Measurements from ENCODE around the gene AP1M2. TPM values are rescaled to one million over a fixed set of nuclear protein-coding genes. Genes with fewer than 3 reads are reported as not detected.
"Not testable (repeated sequence)": the region's sequence is repeated elsewhere in the genome, so short reads cannot be mapped to it uniquely, and the experiment has no call there.

The AP1M2 gene
- total RNA-seq, 1 experiment from 2014 or later = 10.1 TPM

GRCh38 chr19:10543059-10543419, 44.1 kb downstream of the AP1M2 start:
- H3K36me3 ChIP-seq (ENCODE audit: control insufficient read depth, insufficient read depth, low read length) = no peaks in the 10 kb centered on the region; the same call in 1 of the 2 replicates
- POLR2A ChIA-PET = no interaction called here
- H3K9me3 ChIP-seq (ENCODE audit: control insufficient read depth, insufficient read depth, low read depth, low read length) = no peaks in the 10 kb centered on the region
- no peaks in the 10 kb centered on the region for H3K4me1 ChIP-seq (ENCODE audit: control insufficient read depth, insufficient read depth, low read length)
- intact Hi-C loops (cut with micrococcal nuclease; ENCODE audit: unreplicated experiment) (no loop called here), in situ Hi-C loops (cut with HindIII; ENCODE audit: low pct_unique_long_range_greater_than_20kb, low sequenced_read_pairs) (no loop called here)
- H3K27me3 ChIP-seq (ENCODE audit: control insufficient read depth, insufficient read depth, low read length) = no peaks in the 10 kb centered on the region
- no TSS peak for BruUV-seq (replicated peaks)
- CTCF ChIA-PET = interaction anchor here (0.7 kb wide), 1 partner anchor 62 kb away, joined by 3 read pairs; no protein-coding TSS in a partner anchor
- H3K4me3 ChIP-seq (ENCODE audit: low read depth in 2 of 2, low read length in 2 of 2) = peak overlapping the region; percentile 59 to 77
- no peak for DNase-seq (ENCODE audit: low read depth, low spot score)
- no peak for ATAC-seq
- no peak overlapping the region for H3K27ac ChIP-seq (ENCODE audit: low read length)
- TF ChIP-seq SIN3A (IDR thresholded peaks at IDR 0.05; ENCODE audit: borderline replicate concordance, insufficient read depth, low read depth, low read length) (no peak), REST (IDR thresholded peaks at IDR 0.05; ENCODE audit: insufficient read depth in 1 of 2, low read depth in 2 of 2, low read length in 1 of 2) (no peak), TCF7L2 (IDR thresholded peaks at IDR 0.05; ENCODE audit: low read depth, low read length) (no peak), POLR2AphosphoS5 (IDR thresholded peaks at IDR 0.05; ENCODE audit: low read depth, low read length) (no peak), CTCF (IDR thresholded peaks at IDR 0.05) (no peak)

- ATAC-seq; H3K27ac ChIP-seq (ENCODE audit: low read length); H3K36me3 ChIP-seq (ENCODE audit: control insufficient read depth, insufficient read depth, low read length); intact Hi-C loops (cut with micrococcal nuclease; ENCODE audit: unreplicated experiment); H3K4me1 ChIP-seq (ENCODE audit: control insufficient read depth, insufficient read depth, low read length); BruUV-seq (replicated peaks); H3K27me3 ChIP-seq (ENCODE audit: control insufficient read depth, insufficient read depth, low read length); H3K9me3 ChIP-seq (ENCODE audit: control insufficient read depth, insufficient read depth, low read depth, low read length); in situ Hi-C loops (cut with HindIII; ENCODE audit: low pct_unique_long_range_greater_than_20kb, low sequenced_read_pairs); POLR2A ChIA-PET; DNase-seq (ENCODE audit: low read depth, low spot score); H3K4me3 ChIP-seq (ENCODE audit: low read depth in 2 of 2, low read length in 2 of 2): not testable (repeated sequence)
- CTCF ChIA-PET = interaction anchor here (0.7 kb wide), 1 partner anchor 28 kb away, joined by 3 read pairs; no protein-coding TSS in a partner anchor
These were observed 48.1 kb downstream of the AP1M2 start for GRCh38 chr19:10539016-10539415.

GRCh38 chr19:10538204-10538983, 48.7 kb downstream of the AP1M2 start:
- H3K36me3 ChIP-seq (ENCODE audit: control insufficient read depth, insufficient read depth, low read length) = no peaks in the 10 kb centered on the region
- in situ Hi-C loops (cut with HindIII; ENCODE audit: low pct_unique_long_range_greater_than_20kb, low sequenced_read_pairs) (no loop called here), intact Hi-C loops (cut with micrococcal nuclease; ENCODE audit: unreplicated experiment) (no loop called here)
- no peaks in the 10 kb centered on the region for H3K4me1 ChIP-seq (ENCODE audit: control insufficient read depth, insufficient read depth, low read length)
- DNase-seq (ENCODE audit: low read depth, low spot score) (no peak), ATAC-seq (no peak)
- ChIA-PET POLR2A (interaction anchor here (0.6 kb wide), 1 partner anchor 931 kb away, joined by 3 read pairs; no protein-coding TSS in a partner anchor), CTCF (interaction anchor here (0.9 kb wide), 1 partner anchor 11 kb away, joined by 6 read pairs; no protein-coding TSS in a partner anchor)
- no peak for TF ChIP-seq CTCF (IDR thresholded peaks at IDR 0.05)
- no peak for TF ChIP-seq TCF7L2 (IDR thresholded peaks at IDR 0.05; ENCODE audit: low read depth, low read length)
- no peak for TF ChIP-seq SIN3A (IDR thresholded peaks at IDR 0.05; ENCODE audit: borderline replicate concordance, insufficient read depth, low read depth, low read length)
- H3K4me3 ChIP-seq (ENCODE audit: low read depth in 2 of 2, low read length in 2 of 2) = no peak overlapping the region
- H3K27me3 ChIP-seq (ENCODE audit: control insufficient read depth, insufficient read depth, low read length) = no peaks in the 10 kb centered on the region
- H3K27ac ChIP-seq (ENCODE audit: low read length) = no peak overlapping the region
- no TSS peak for BruUV-seq (replicated peaks)
- H3K9me3 ChIP-seq (ENCODE audit: control insufficient read depth, insufficient read depth, low read depth, low read length) = no peaks in the 10 kb centered on the region
